Caco-2 (cell line): ENCODE measurements around the gene CHSY1. TPM values are rescaled to one million over a fixed set of nuclear protein-coding genes. Genes with fewer than 3 reads are reported as not detected.

Experiments
- BruUV-seq: library from RNA; stranded (reverse); fragments of 400-500 nt; replicated peaks from 2 replicates; lab custom pipeline; 2021; lab: Mats Ljungman, UMichigan
- CTCF ChIA-PET: fragments of 300-600 bp; sonication (Branson Sonifier 250); formaldehyde crosslinking; loops from one replicate; lab custom pipeline; 2022; ENCODE audit warnings: antibody characterized with exemption; lab: Charles Lee
- POLR2A ChIA-PET: fragments of 300-600 bp; sonication (Branson Sonifier 250); formaldehyde crosslinking; loops from one replicate; lab custom pipeline; 2022; ENCODE audit warnings: antibody characterized with exemption; lab: Charles Lee
- DNase-seq, 2 experiments: peaks; one replicate each; pipeline versions ENCODE4 v3.0.0 to v3.0.0-alpha.2; 2020 to 2022
- H3K27me3 ChIP-seq: replicated peaks from 2 replicates; pipeline ENCODE4 v1.6.0; 2011; ENCODE audit warnings: low read length; ENCODE audit not compliant: control insufficient read depth, insufficient read depth
- H3K36me3 ChIP-seq: 2 replicates; pipeline ENCODE4 v1.5.1; 2011; ENCODE audit warnings: low read length; ENCODE audit not compliant: control insufficient read depth, insufficient read depth
- H3K4me1 ChIP-seq: fragments of 250-450 bp; sonication (Bioruptor Pico); 2 replicates; pipeline ENCODE4 v1.5.1; 2020; ENCODE audit warnings: mild to moderate bottlenecking
- H3K4me3 ChIP-seq: 2 replicates; pipeline ENCODE4 v1.5.1; 2011; ENCODE audit warnings: low read depth, mild to moderate bottlenecking, control low read depth, low read length
- H3K9me3 ChIP-seq: fragments of 250-450 bp; sonication (Bioruptor Pico); 2 replicates; pipeline ENCODE4 v1.5.1; 2020; ENCODE audit warnings: mild to moderate bottlenecking, moderate library complexity
- H3K27ac Mint-ChIP-seq: one replicate; pipeline ENCODE4 v1.8.0; 2022; ENCODE audit warnings: mixed read lengths; ENCODE audit not compliant: unreplicated experiment
- H3K27me3 Mint-ChIP-seq: one replicate; pipeline ENCODE4 v1.8.0; 2022; ENCODE audit warnings: mixed read lengths; ENCODE audit not compliant: insufficient read depth, unreplicated experiment
- H3K36me3 Mint-ChIP-seq: one replicate; pipeline ENCODE4 v1.8.0; 2022; ENCODE audit warnings: mild to moderate bottlenecking, mixed read lengths; ENCODE audit not compliant: insufficient read depth, unreplicated experiment
- H3K4me1 Mint-ChIP-seq: one replicate; pipeline ENCODE4 v1.8.0; 2022; ENCODE audit warnings: low read depth, mixed read lengths; ENCODE audit not compliant: unreplicated experiment
- H3K4me3 Mint-ChIP-seq: one replicate; pipeline ENCODE4 v1.8.0; 2022; ENCODE audit warnings: mild to moderate bottlenecking, moderate library complexity, mixed read lengths; ENCODE audit not compliant: unreplicated experiment
- H3K9me3 Mint-ChIP-seq: one replicate; pipeline ENCODE4 v1.8.0; 2022; ENCODE audit warnings: mixed read lengths; ENCODE audit not compliant: unreplicated experiment
- CTCF ChIP-seq, 2 experiments: fragments of 200-600 bp in 1 of 2; IDR thresholded peaks; 1 replicate in 1 of 2; 2 replicates in 1 of 2; pipeline versions ENCODE4 v1.5.1 to v1.8.0; 2011 to 2022; ENCODE audit warnings: antibody characterized with exemption in 1 of 2, control low read depth in 1 of 2, inconsistent platforms in 1 of 2, low read depth in 1 of 2, low read length in 1 of 2, mild to moderate bottlenecking in 1 of 2, moderate library complexity in 1 of 2; ENCODE audit not compliant: insufficient read depth in 1 of 2, severe bottlenecking in 1 of 2, unreplicated experiment in 1 of 2
- intact Hi-C: fragments of 100-400 bp; cut with micrococcal nuclease; formaldehyde crosslinking; loops from one replicate; pipeline ENCODE4 v1.10.0; 2022; ENCODE audit not compliant: unreplicated experiment
- total RNA-seq: library from RNA; stranded (reverse); gene quantifications from 2 replicates; pipeline ENCODE4 v1.2.3, GENCODE V29; 2022

The CHSY1 gene
- total RNA-seq, 1 experiment from 2014 or later = 18.7 TPM

GRCh38 chr15:101246824-101247745 lies 4.8 kb downstream of the CHSY1 start:
- no peaks in the 10 kb centered on the region for H3K9me3 ChIP-seq
- TF ChIP-seq CTCF (IDR thresholded peaks at IDR 0.05; ENCODE audit: insufficient read depth in 1 of 2, low read depth in 1 of 2, low read length in 1 of 2, severe bottlenecking in 1 of 2, unreplicated experiment in 1 of 2) = no peak
- ChIA-PET CTCF (no interaction called here), POLR2A (no interaction called here)
- Mint-ChIP-seq H3K4me3 (no peak overlapping the region), H3K27me3 (no peaks in the 10 kb centered on the region), H3K27ac (no peak overlapping the region), H3K4me1 (peaks cover 15% of the 10 kb centered on the region), H3K9me3 (no peaks in the 10 kb centered on the region), H3K36me3 (peaks cover 11% of the 10 kb centered on the region)
- intact Hi-C loops = no loop called here
- BruUV-seq = no TSS peak
- no peak for DNase-seq
- peaks cover 9% of the 10 kb centered on the region for H3K4me1 ChIP-seq
- no peaks in the 10 kb centered on the region for H3K27me3 ChIP-seq
- no peaks in the 10 kb centered on the region for H3K36me3 ChIP-seq
- H3K4me3 ChIP-seq = no peak overlapping the region

GRCh38 chr15:101246391-101246790 lies 5.5 kb downstream of the CHSY1 start:
- Histone ChIP-seq H3K9me3 (no peaks in the 10 kb centered on the region), H3K4me3 (no peak overlapping the region), H3K4me1 (peaks cover 9% of the 10 kb centered on the region), H3K27me3 (no peaks in the 10 kb centered on the region), H3K36me3 (no peaks in the 10 kb centered on the region)
- intact Hi-C loops = no loop called here
- H3K4me1 Mint-ChIP-seq = peaks cover 15% of the 10 kb centered on the region
- no peaks in the 10 kb centered on the region for H3K9me3 Mint-ChIP-seq
- no peaks in the 10 kb centered on the region for H3K27me3 Mint-ChIP-seq
- H3K4me3 Mint-ChIP-seq = no peak overlapping the region
- POLR2A ChIA-PET = no interaction called here
- CTCF ChIA-PET = no interaction called here
- DNase-seq = no peak
- H3K36me3 Mint-ChIP-seq = peaks cover 11% of the 10 kb centered on the region
- no peak overlapping the region for H3K27ac Mint-ChIP-seq
- no peak for TF ChIP-seq CTCF (IDR thresholded peaks at IDR 0.05; ENCODE audit: insufficient read depth in 1 of 2, low read depth in 1 of 2, low read length in 1 of 2, severe bottlenecking in 1 of 2, unreplicated experiment in 1 of 2)
- no TSS peak for BruUV-seq

- ChIA-PET CTCF (interaction anchor here (0.6 to 1.4 kb wide), 4 partner anchors 7 to 565 kb away, joined by 3 read pairs; no protein-coding TSS in a partner anchor), POLR2A (no interaction called here)
- Mint-ChIP-seq H3K4me3 (no peak overlapping the region), H3K36me3 (peaks cover 11% of the 10 kb centered on the region), H3K4me1 (peaks cover 10% of the 10 kb centered on the region), H3K9me3 (no peaks in the 10 kb centered on the region), H3K27ac (no peak overlapping the region), H3K27me3 (no peaks in the 10 kb centered on the region)
- peaks cover 6% of the 10 kb centered on the region for H3K4me1 ChIP-seq
- no peak for DNase-seq
- no TSS peak for BruUV-seq
- intact Hi-C loops = no loop called here
- H3K27me3 ChIP-seq = no peaks in the 10 kb centered on the region
- H3K4me3 ChIP-seq = no peak overlapping the region
- no peaks in the 10 kb centered on the region for H3K36me3 ChIP-seq
- TF ChIP-seq CTCF (IDR thresholded peaks at IDR 0.05; ENCODE audit: insufficient read depth in 1 of 2, low read depth in 1 of 2, low read length in 1 of 2, severe bottlenecking in 1 of 2, unreplicated experiment in 1 of 2) = no peak
- H3K9me3 ChIP-seq = no peaks in the 10 kb centered on the region
Measured at GRCh38 chr15:101244889-101245668, 6.8 kb downstream of the CHSY1 start.
